GM23338 (cell line): ENCODE results near the gene SRSF8. TPM values are rescaled to one million over a fixed set of nuclear protein-coding genes. Genes with fewer than 3 reads are reported as not detected.

Experiments
- ATAC-seq: fragments of 200-7000 bp; cut with Tn5 transposase; 3 replicates; pipeline ENCODE4 v1.9.1; 2020
- DNase-seq: peaks from one replicate; pipeline ENCODE4 v3.0.0-alpha.2; 2015; ENCODE audit warnings: low spot score
- H2AFZ ChIP-seq: fragments of 200-600 bp; sonication (generic); 2 replicates; pipeline ENCODE4 v1.8.0; 2016; ENCODE audit warnings: antibody characterized with exemption, mild to moderate bottlenecking, moderate library complexity
- H3F3A ChIP-seq: fragments of 200-600 bp; sonication (generic); replicated peaks from 2 replicates; pipeline ENCODE4 v1.8.0; 2017; ENCODE audit warnings: antibody characterized with exemption, mixed run types, low read depth
- H3K27ac ChIP-seq: fragments of 200-600 bp; sonication (generic); 2 replicates; pipeline ENCODE4 v1.6.1; 2016; ENCODE audit warnings: low read depth
- H3K27me3 ChIP-seq: fragments of 200-600 bp; sonication (generic); 2 replicates; pipeline ENCODE4 v1.8.0; 2016; ENCODE audit warnings: mild to moderate bottlenecking, mixed run types, moderate library complexity; ENCODE audit not compliant: insufficient read depth
- H3K36me3 ChIP-seq: fragments of 200-600 bp; sonication (generic); 2 replicates; pipeline ENCODE4 v1.8.0; 2016; ENCODE audit warnings: mild to moderate bottlenecking; ENCODE audit not compliant: insufficient read depth
- H3K4me1 ChIP-seq: fragments of 200-600 bp; sonication (generic); 2 replicates; pipeline ENCODE4 v1.8.0; 2016; ENCODE audit warnings: mild to moderate bottlenecking, moderate library complexity; ENCODE audit not compliant: insufficient read depth
- H3K4me2 ChIP-seq: fragments of 200-600 bp; sonication (generic); 2 replicates; pipeline ENCODE4 v1.7.1; 2017; ENCODE audit warnings: mixed run types
- H3K4me3 ChIP-seq: fragments of 200-600 bp; sonication (generic); 2 replicates; pipeline ENCODE4 v1.6.1; 2016; ENCODE audit warnings: mixed run types
- H3K79me2 ChIP-seq: fragments of 200-600 bp; sonication (generic); replicated peaks from 2 replicates; pipeline ENCODE4 v1.8.0; 2017; ENCODE audit warnings: mild to moderate bottlenecking; ENCODE audit not compliant: insufficient read depth
- H3K9me2 ChIP-seq: fragments of 200-600 bp; sonication (generic); 2 replicates; pipeline ENCODE4 v1.8.0; 2017; ENCODE audit not compliant: insufficient read depth
- H4K20me1 ChIP-seq: fragments of 200-600 bp; sonication (generic); replicated peaks from 2 replicates; pipeline ENCODE4 v1.8.0; 2017; ENCODE audit warnings: mild to moderate bottlenecking; ENCODE audit not compliant: insufficient read depth
- H3K27ac Mint-ChIP-seq: 2 replicates; pipeline ENCODE4 v1.8.0; 2020; ENCODE audit warnings: inconsistent platforms, mild to moderate bottlenecking, moderate library complexity, mixed read lengths
- H3K27me3 Mint-ChIP-seq: 3 replicates; pipeline ENCODE4 v1.8.0; 2022; ENCODE audit warnings: low read depth, mild to moderate bottlenecking, moderate library complexity, mixed read lengths, inconsistent platforms; ENCODE audit not compliant: insufficient read depth, poor library complexity
- H3K36me3 Mint-ChIP-seq: 3 replicates; pipeline ENCODE4 v1.8.0; 2021; ENCODE audit warnings: low read depth, mild to moderate bottlenecking, inconsistent platforms, moderate library complexity, mixed read lengths
- H3K4me1 Mint-ChIP-seq: 3 replicates; pipeline ENCODE4 v1.8.0; 2020; ENCODE audit warnings: mild to moderate bottlenecking, inconsistent platforms, mixed read lengths
- H3K4me3 Mint-ChIP-seq: 3 replicates; pipeline ENCODE4 v1.8.0; 2021; ENCODE audit warnings: moderate library complexity, mild to moderate bottlenecking, inconsistent platforms, mixed read lengths
- H3K9me3 Mint-ChIP-seq: 3 replicates; pipeline ENCODE4 v1.8.0; 2020; ENCODE audit warnings: moderate library complexity, mild to moderate bottlenecking, inconsistent platforms, mixed read lengths
- CREB1 ChIP-seq: fragments of 250-450 bp; sonication (Bioruptor Pico); IDR thresholded peaks from 2 replicates; pipeline ENCODE4 v1.5.0; 2020; ENCODE audit warnings: low read depth, mild to moderate bottlenecking, moderate library complexity
- ETS1 ChIP-seq: IDR thresholded peaks from 2 replicates; pipeline ENCODE4 v1.6.1; 2016; ENCODE audit warnings: antibody characterized with exemption
- EZH2 ChIP-seq: fragments of 200-600 bp; sonication (generic); IDR thresholded peaks from one replicate; pipeline ENCODE4 v1.8.0; 2017; ENCODE audit warnings: antibody characterized with exemption, mild to moderate bottlenecking, low read depth; ENCODE audit not compliant: unreplicated experiment
- STAT1 ChIP-seq: IDR thresholded peaks from one replicate; pipeline ENCODE4 v1.6.1; 2016; ENCODE audit warnings: antibody characterized with exemption; ENCODE audit not compliant: unreplicated experiment
- ZNF462 ChIP-seq: fragments of 250-450 bp; sonication (Bioruptor Pico); IDR thresholded peaks from 2 replicates; pipeline ENCODE4 v1.5.0; 2020; ENCODE audit warnings: mild to moderate bottlenecking, moderate library complexity
- polyA plus RNA-seq: library from polyadenylated mRNA; unstranded; fragments of >200 nt; fragmentation: Nextera tagmentation; extraction: Ambion mirVana; gene quantifications from 2 replicates; pipeline ENCODE4 v1.2.1, GENCODE V29; 2016
- total RNA-seq: library from RNA; depleted of rRNA; stranded (reverse); fragments of >200 nt; shearing (Covaris generic); gene quantifications from 2 replicates; pipeline ENCODE4 v1.2.3, GENCODE V29; 2014

SRSF8 gene
- total and polyA plus RNA-seq, 2 experiments from 2014 or later = 12.6 to 19.9 TPM

- TF ChIP-seq ZNF462 (CRISPR knock-in tag) = no peak
- no peak for TF ChIP-seq EZH2
- TF ChIP-seq CREB1 = no peak
- no peak for TF ChIP-seq ETS1
- no peak for TF ChIP-seq STAT1
Measured at GRCh38 chr11:95055283-95055897, 11.3 kb upstream of the SRSF8 start (continued).

GRCh38 chr11:95057959-95058358 is 8.8 kb upstream of the SRSF8 start:
- H3K27me3 Mint-ChIP-seq = no peaks in the 10 kb centered on the region
- H3K27ac Mint-ChIP-seq = no peak overlapping the region

More at GRCh38 chr11:95057959-95058358, 8.8 kb upstream of the SRSF8 start:
- Mint-ChIP-seq H3K4me1 (no peaks in the 10 kb centered on the region), H3K9me3 (no peaks in the 10 kb centered on the region), H3K36me3 (no peaks in the 10 kb centered on the region), H3K4me3 (no peak overlapping the region)
- Histone ChIP-seq H3K27me3 (peaks cover 3% of the 10 kb centered on the region; the same call in 1 of the 2 replicates), H3K36me3 (no peaks in the 10 kb centered on the region), H3K4me1 (no peaks in the 10 kb centered on the region), H3F3A (no peaks in the 10 kb centered on the region), H3K4me2 (no peak overlapping the region), H2AFZ (no peak overlapping the region), H3K9me2 (no peaks in the 10 kb centered on the region; the same call in 1 of the 2 replicates), H4K20me1 (no peaks in the 10 kb centered on the region), H3K4me3 (no peak overlapping the region), H3K79me2 (no peaks in the 10 kb centered on the region), H3K27ac (no peak overlapping the region)
- ATAC-seq (no peak), DNase-seq (no peak)
- no peak for TF ChIP-seq ETS1
